IPS-15b (cell line): ENCODE measurements around the gene C1QTNF2.

ENCODE experiments used
- H3K27me3 ChIP-seq: one replicate; pipeline ENCODE4 v1.6.1; 2013; ENCODE audit warnings: low read length; ENCODE audit not compliant: control insufficient read depth, insufficient read depth
- H3K36me3 ChIP-seq: one replicate; pipeline ENCODE4 v1.6.1; 2013; ENCODE audit warnings: low read length; ENCODE audit not compliant: control insufficient read depth, insufficient read depth
- H3K4me1 ChIP-seq: one replicate; pipeline ENCODE4 v1.6.1; 2013; ENCODE audit warnings: mild to moderate bottlenecking, low read length; ENCODE audit not compliant: control insufficient read depth, insufficient read depth
- H3K4me3 ChIP-seq: one replicate; pipeline ENCODE4 v1.5.1; 2013; ENCODE audit warnings: low read depth, low read length
- H3K9ac ChIP-seq: one replicate; pipeline ENCODE4 v1.6.1; 2013; ENCODE audit warnings: low read depth, mild to moderate bottlenecking, low read length
- H3K9me3 ChIP-seq: one replicate; pipeline ENCODE4 v1.6.1; 2013; ENCODE audit warnings: mild to moderate bottlenecking, low read length; ENCODE audit not compliant: control insufficient read depth, insufficient read depth

The C1QTNF2 gene

GRCh38 chr5:160312134-160312959, 58.1 kb downstream of the C1QTNF2 start, which contains the start of gene CCNJL:
Gene CCNJL (minus strand): TSS chr5:160312564. CDS start chr5:160311923, 641 bp downstream.
- H3K27me3 ChIP-seq = no peaks in the 10 kb centered on the region
- peak within 1 kb of the TSS; percentile 38 for H3K9ac ChIP-seq
- peak within 1 kb of the TSS; percentile 86 for H3K4me3 ChIP-seq
- no peaks in the 10 kb centered on the region for H3K36me3 ChIP-seq
- peaks cover 15% of the 10 kb centered on the region for H3K4me1 ChIP-seq
- H3K9me3 ChIP-seq = no peaks in the 10 kb centered on the region

GRCh38 chr5:160311491-160312133, 58.8 kb downstream of the C1QTNF2 start:
- no peaks in the 10 kb centered on the region for H3K9me3 ChIP-seq
- peaks cover 17% of the 10 kb centered on the region for H3K4me1 ChIP-seq
- H3K9ac ChIP-seq = peak overlapping the region; percentile 38
- peak overlapping the region; percentile 86 for H3K4me3 ChIP-seq
- H3K36me3 ChIP-seq = peaks cover 3% of the 10 kb centered on the region
- H3K27me3 ChIP-seq = no peaks in the 10 kb centered on the region

DNA sequence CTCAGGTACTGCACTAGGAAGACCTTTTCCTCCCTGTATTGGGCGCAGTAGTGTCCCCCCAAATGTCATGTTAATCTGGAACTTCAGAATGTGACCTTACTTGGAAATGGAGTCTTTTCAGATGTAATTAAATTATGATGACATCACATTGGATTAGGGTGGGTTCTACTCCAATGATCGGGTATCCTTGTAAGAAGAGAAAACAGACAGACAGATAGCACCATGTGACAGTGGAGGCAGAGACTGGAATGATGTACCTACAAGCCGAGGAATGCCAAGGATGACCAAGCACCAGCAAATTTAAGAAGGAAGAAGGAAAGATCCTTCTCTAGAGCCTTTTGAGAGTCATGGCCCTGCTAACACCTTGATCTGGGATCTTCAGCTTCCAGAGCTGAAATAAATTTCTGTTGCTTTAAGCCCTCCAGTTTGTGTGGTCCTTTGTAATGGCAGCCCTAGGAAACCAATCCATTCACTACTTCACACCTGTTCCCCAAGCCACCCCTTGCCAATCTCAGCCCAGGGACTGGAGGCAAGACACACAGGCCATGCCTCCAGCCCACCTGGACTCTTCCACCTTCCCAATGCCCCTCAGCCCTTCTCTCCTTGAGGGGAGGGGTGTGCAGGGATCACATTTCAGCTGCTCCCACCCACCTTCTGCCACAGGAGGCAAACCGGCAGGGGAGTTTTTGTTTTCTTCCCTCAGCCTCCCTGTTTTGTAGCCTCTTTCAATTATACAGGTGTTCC, 59.7 kb downstream of the C1QTNF2 start:
- Histone ChIP-seq H3K4me3 (peak overlapping the region; percentile 86), H3K9me3 (no peaks in the 10 kb centered on the region), H3K36me3 (peaks cover 3% of the 10 kb centered on the region), H3K27me3 (no peaks in the 10 kb centered on the region), H3K4me1 (peaks cover 17% of the 10 kb centered on the region), H3K9ac (no peak overlapping the region)

DNA sequence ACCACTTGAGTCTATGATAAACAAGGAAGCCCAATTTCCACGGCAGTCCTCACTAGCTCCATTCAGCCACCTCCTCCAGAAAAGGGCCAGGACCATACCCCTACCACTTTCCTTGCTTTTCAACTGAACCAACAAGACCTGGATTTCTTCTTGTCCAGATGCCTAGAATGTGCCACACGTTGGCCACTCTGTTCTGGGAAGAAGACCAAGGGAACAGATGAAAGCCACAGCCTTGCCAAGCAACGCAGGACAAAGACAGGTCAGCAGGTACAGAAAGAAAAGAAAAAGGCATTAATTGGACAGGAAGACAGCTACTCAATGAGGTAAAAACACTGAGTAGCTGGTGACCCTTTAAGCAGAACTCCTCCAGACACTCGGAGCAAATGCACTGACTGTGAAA, 60.3 kb downstream of the C1QTNF2 start:
- H3K4me3 ChIP-seq = no peak overlapping the region
- peaks cover 3% of the 10 kb centered on the region for H3K36me3 ChIP-seq
- H3K27me3 ChIP-seq = no peaks in the 10 kb centered on the region
- H3K4me1 ChIP-seq = peaks cover 17% of the 10 kb centered on the region
- H3K9ac ChIP-seq = no peak overlapping the region
- H3K9me3 ChIP-seq = no peaks in the 10 kb centered on the region

DNA sequence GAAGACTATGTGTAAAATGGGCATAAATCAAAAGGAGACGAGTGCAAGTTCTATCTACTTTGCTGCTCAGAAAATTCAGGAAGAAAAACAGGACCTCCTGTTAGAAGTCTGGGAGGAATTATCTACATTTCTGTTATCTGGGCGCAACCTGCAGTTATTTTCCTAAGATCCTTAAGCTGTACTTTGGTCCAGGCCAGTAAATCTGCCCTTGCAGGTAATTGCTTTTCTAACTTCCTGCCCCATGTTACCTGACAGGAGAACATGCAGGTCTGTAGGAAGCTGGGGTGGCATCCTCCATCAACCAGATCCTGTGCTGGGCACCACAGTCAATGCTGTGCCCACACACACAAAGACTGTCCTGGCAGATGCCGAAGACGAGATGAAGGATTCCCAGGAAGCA, 63.7 kb downstream of the C1QTNF2 start:
- H3K9ac ChIP-seq = no peak overlapping the region
- peaks cover 11% of the 10 kb centered on the region for H3K4me1 ChIP-seq
- no peaks in the 10 kb centered on the region for H3K27me3 ChIP-seq
- H3K4me3 ChIP-seq = no peak overlapping the region
- H3K36me3 ChIP-seq = peaks cover 3% of the 10 kb centered on the region
- H3K9me3 ChIP-seq = no peaks in the 10 kb centered on the region

DNA sequence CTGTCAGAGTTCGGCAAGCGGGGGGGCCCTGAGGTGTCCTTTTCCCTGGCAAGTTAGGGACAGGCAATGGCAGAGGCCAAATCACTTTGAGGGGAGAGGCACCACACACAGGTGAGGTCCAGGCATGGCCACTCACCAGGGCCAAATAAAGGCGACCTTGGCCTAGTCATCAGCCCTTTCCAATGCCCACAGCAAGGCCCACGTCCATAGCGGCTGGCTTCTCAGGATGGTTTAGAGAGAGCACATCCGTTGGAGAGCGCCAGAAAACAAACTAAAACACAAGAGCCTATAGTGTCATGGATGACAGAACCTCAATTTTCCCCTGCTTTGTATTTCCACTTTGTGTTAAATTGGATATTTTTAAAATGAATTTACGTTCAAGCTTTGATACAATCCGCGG, 65.1 kb downstream of the C1QTNF2 start:
- no peak overlapping the region for H3K9ac ChIP-seq
- peaks cover 3% of the 10 kb centered on the region for H3K36me3 ChIP-seq
- H3K4me1 ChIP-seq = peaks cover 2% of the 10 kb centered on the region
- no peaks in the 10 kb centered on the region for H3K9me3 ChIP-seq
- no peak overlapping the region for H3K4me3 ChIP-seq
- no peaks in the 10 kb centered on the region for H3K27me3 ChIP-seq

DNA sequence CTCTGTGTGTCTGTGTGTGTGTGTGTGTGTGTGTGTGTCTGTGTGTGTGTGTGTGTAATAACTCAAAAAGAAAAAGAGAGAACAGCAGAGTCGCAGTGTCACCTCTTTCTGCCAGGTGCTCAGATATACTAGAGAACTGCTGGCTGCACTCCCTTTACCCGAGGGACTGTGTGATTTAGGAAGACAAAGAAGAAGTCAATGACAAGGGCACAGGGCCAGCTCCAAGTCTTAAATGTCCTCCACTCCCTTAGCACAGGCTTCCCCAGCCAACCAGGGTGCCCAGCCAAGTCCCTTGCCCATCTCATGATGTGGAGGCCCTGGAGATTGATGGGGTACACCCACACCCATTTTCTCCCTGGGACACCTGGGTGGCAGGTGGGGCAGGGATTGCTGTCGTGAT, 66.7 kb downstream of the C1QTNF2 start:
- Histone ChIP-seq H3K9me3 (no peaks in the 10 kb centered on the region), H3K4me3 (no peak overlapping the region), H3K36me3 (peaks cover 3% of the 10 kb centered on the region), H3K9ac (no peak overlapping the region), H3K27me3 (no peaks in the 10 kb centered on the region), H3K4me1 (peaks cover 2% of the 10 kb centered on the region)

DNA sequence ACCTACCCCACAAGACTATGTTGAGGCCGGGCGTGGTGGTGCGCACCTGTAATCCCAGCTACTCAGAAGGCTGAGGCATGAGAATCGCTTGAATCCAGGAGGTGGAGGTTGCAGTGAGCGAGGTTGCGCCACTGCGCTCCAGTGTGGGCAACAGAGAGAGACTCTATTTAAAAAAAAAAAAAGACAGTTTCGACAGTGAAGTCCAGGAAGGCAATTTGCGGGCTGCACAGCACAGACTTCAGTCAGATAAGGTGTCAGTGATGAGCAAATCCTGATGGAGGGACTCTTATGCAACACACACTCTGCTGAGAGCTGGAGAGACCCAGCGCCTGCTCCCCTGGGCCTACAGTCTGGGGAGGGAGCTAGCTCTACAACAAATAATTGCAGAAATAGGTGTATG, 72.2 kb downstream of the C1QTNF2 start:
- H3K9ac ChIP-seq = no peak overlapping the region
- H3K36me3 ChIP-seq = peaks cover 3% of the 10 kb centered on the region
- no peaks in the 10 kb centered on the region for H3K9me3 ChIP-seq
- H3K4me1 ChIP-seq = peaks cover 7% of the 10 kb centered on the region
- no peaks in the 10 kb centered on the region for H3K27me3 ChIP-seq
- H3K4me3 ChIP-seq = no peak overlapping the region

- no peaks in the 10 kb centered on the region for H3K27me3 ChIP-seq
- H3K4me1 ChIP-seq = peaks cover 7% of the 10 kb centered on the region
- H3K9me3 ChIP-seq = no peaks in the 10 kb centered on the region
- H3K9ac ChIP-seq = no peak overlapping the region
- H3K36me3 ChIP-seq = peaks cover 3% of the 10 kb centered on the region
- H3K4me3 ChIP-seq = no peak overlapping the region
Measured at GRCh38 chr5:160297776-160298175, 72.7 kb downstream of the C1QTNF2 start.
